Endothelial cell of umbilical vein (primary cell): ENCODE results near the gene GCA. TPM values are rescaled to one million over a fixed set of nuclear protein-coding genes. Genes with fewer than 3 reads are reported as not detected.
A peak's percentile ranks its signal among the peaks of the same experiment; 100 is the strongest.

ENCODE experiments used
- Bru-seq: library from RNA; stranded (reverse); fragments of 400-500 nt; gene quantifications from one replicate; lab custom pipeline; 2021; lab: Mats Ljungman, UMichigan
- BruChase-seq, 2 experiments: library from RNA; stranded (reverse); fragments of 400-500 nt; gene quantifications; one replicate each; lab custom pipeline; 2021; lab: Mats Ljungman, UMichigan
- BruUV-seq: library from RNA; stranded (reverse); fragments of 400-500 nt; replicated peaks from 2 replicates; lab custom pipeline; 2021; lab: Mats Ljungman, UMichigan
- CTCF ChIA-PET: fragments of 300-600, 350-600 bp; sonication (Branson Sonifier 250); formaldehyde crosslinking; loops from one replicate; lab custom pipeline; 2021; ENCODE audit warnings: antibody characterized with exemption, inconsistent platforms; lab: Charles Lee
- POLR2A ChIA-PET: fragments of 300-600, 350-600 bp; sonication (Branson Sonifier 250); formaldehyde crosslinking; loops from one replicate; lab custom pipeline; 2021; ENCODE audit warnings: antibody characterized with exemption, inconsistent platforms; lab: Charles Lee
- DNase-seq: peaks from one replicate; pipeline ENCODE4 v3.0.0-alpha.2; 2011; ENCODE audit warnings: low read depth, low spot score
- FAIRE-seq: peaks from 2 replicates; lab custom pipeline; 2011; peaks lifted over from hg19 to GRCh38; lab: Jason Lieb, UNC
- H2AFZ ChIP-seq: 2 replicates; pipeline ENCODE4 v1.6.0; 2012; ENCODE audit warnings: low read depth, low read length, control low read depth, inconsistent platforms
- H3K27ac ChIP-seq: 2 replicates; pipeline ENCODE4 v1.5.1; 2011; ENCODE audit warnings: low read depth, mild to moderate bottlenecking, control low read depth, low read length, moderate library complexity; ENCODE audit not compliant: insufficient read depth
- H3K27me3 ChIP-seq, 2 experiments: 2 replicates each; pipeline versions ENCODE4 v1.6.0 to v1.6.1; 2011; ENCODE audit warnings: low read length in 2 of 2, mixed read lengths in 1 of 2; ENCODE audit not compliant: control insufficient read depth in 2 of 2, insufficient read depth in 2 of 2
- H3K36me3 ChIP-seq, 2 experiments: 2 replicates in 1 of 2; 3 replicates in 1 of 2; pipeline ENCODE4 v1.5.1; 2011; ENCODE audit warnings: low read length in 2 of 2, mild to moderate bottlenecking in 1 of 2, moderate library complexity in 1 of 2; ENCODE audit not compliant: control insufficient read depth in 2 of 2, insufficient read depth in 2 of 2; ENCODE audit errors: extremely low read depth in 1 of 2
- H3K4me1 ChIP-seq: 3 replicates; pipeline ENCODE4 v1.5.1; 2011; ENCODE audit warnings: mild to moderate bottlenecking, low read length; ENCODE audit not compliant: control insufficient read depth, insufficient read depth; ENCODE audit errors: extremely low read depth
- H3K4me2 ChIP-seq: 2 replicates; pipeline ENCODE4 v1.6.1; 2011; ENCODE audit warnings: low read length, control low read depth, mixed read lengths; ENCODE audit not compliant: insufficient read depth
- H3K4me3 ChIP-seq, 3 experiments: fragments of 200-600 bp in 1 of 3; sonication (generic), shearing (Covaris generic) in 1 of 3; replicated peaks in 1 of 3; 2 replicates each; pipeline ENCODE4 v1.5.1; 2011 to 2016; ENCODE audit warnings: control low read depth in 3 of 3, low read length in 3 of 3, mild to moderate bottlenecking in 2 of 3, inconsistent platforms in 1 of 3, low read depth in 1 of 3, moderate library complexity in 1 of 3; ENCODE audit not compliant: insufficient read depth in 1 of 3
- H3K79me2 ChIP-seq: 2 replicates; pipeline ENCODE4 v1.6.0; 2012; ENCODE audit warnings: low read length, inconsistent platforms; ENCODE audit not compliant: control insufficient read depth, insufficient read depth
- H3K9ac ChIP-seq: replicated peaks from 2 replicates; pipeline ENCODE3; 2011; ENCODE audit warnings: low read length, control low read depth; ENCODE audit not compliant: insufficient read depth; ENCODE audit errors: extremely low read depth
- H3K9me1 ChIP-seq: replicated peaks from 3 replicates; pipeline ENCODE4 v1.6.0; 2011; ENCODE audit warnings: mild to moderate bottlenecking, low read length; ENCODE audit not compliant: control insufficient read depth, insufficient read depth; ENCODE audit errors: extremely low read depth
- H3K9me3 ChIP-seq: replicated peaks from 2 replicates; pipeline ENCODE4 v1.5.1; 2012; ENCODE audit warnings: low read length, inconsistent platforms; ENCODE audit not compliant: control insufficient read depth, insufficient read depth
- H4K20me1 ChIP-seq: replicated peaks from 2 replicates; pipeline ENCODE3; 2011; ENCODE audit warnings: mild to moderate bottlenecking, low read length; ENCODE audit not compliant: control insufficient read depth, insufficient read depth; ENCODE audit errors: extremely low read depth
- CTCF ChIP-seq, 2 donors: IDR thresholded peaks; 1 replicate in 1 of 2; 2 replicates in 1 of 2; pipeline ENCODE4 v1.5.1; 2011; ENCODE audit warnings: low read length in 2 of 2, mild to moderate bottlenecking in 2 of 2, moderate library complexity in 2 of 2, control low read depth in 1 of 2, inconsistent platforms in 1 of 2, low read depth in 1 of 2; ENCODE audit not compliant: insufficient read depth in 1 of 2; ENCODE audit errors: extremely low read depth in 1 of 2
- EZH2 ChIP-seq: IDR thresholded peaks from 2 replicates; pipeline ENCODE4 v1.6.1; 2012; ENCODE audit warnings: borderline replicate concordance, low read depth, mild to moderate bottlenecking, moderate library complexity, low read length, inconsistent platforms; ENCODE audit not compliant: severe bottlenecking
- FOS ChIP-seq: IDR thresholded peaks from 2 replicates; pipeline ENCODE4 v1.6.1; 2011; ENCODE audit warnings: mild to moderate bottlenecking, low read length, moderate library complexity, borderline replicate concordance; ENCODE audit not compliant: insufficient read depth
- GATA2 ChIP-seq: IDR thresholded peaks from 2 replicates; pipeline ENCODE4 v1.7.0; 2011; ENCODE audit warnings: low read depth, mild to moderate bottlenecking, moderate library complexity, mixed read lengths, low read length; ENCODE audit not compliant: insufficient read length, insufficient read depth
- POLR2A ChIP-seq: IDR thresholded peaks from 2 replicates; pipeline ENCODE4 v1.6.1; 2012; ENCODE audit warnings: low read depth, mild to moderate bottlenecking, control low read depth, low read length
- POLR2AphosphoS5 ChIP-seq: IDR thresholded peaks from 2 replicates; pipeline ENCODE4 v1.6.1; 2012; ENCODE audit warnings: low read depth, mild to moderate bottlenecking, control low read depth, low read length, moderate library complexity; ENCODE audit not compliant: insufficient read depth
- dilution Hi-C: fragments of 300-500 bp; cut with MboI; formaldehyde crosslinking; loops from one replicate; pipeline ENCODE4 v1.15.0; 2019; ENCODE audit warnings: low sequenced_read_pairs; ENCODE audit not compliant: extremely low pct_ligation_motif_present
- intact Hi-C: fragments of 100-400 bp; cut with micrococcal nuclease; formaldehyde crosslinking; loops from one replicate; pipeline ENCODE4 v1.10.0; 2022
- long read RNA-seq: library from polyadenylated mRNA; stranded (forward); transcript quantifications from one replicate; pipeline ENCODE4 v2.0.0, GENCODE V29; 2021
- polyA minus RNA-seq, 3 experiments: library from RNA; depleted of rRNA, polyadenylated mRNA; stranded (reverse); fragments of >200 nt; gene quantifications; 1 replicate in 1 of 3; 2 replicates in 2 of 3; pipeline ENCODE4 v1.2.3, GENCODE V29; 2011
- polyA plus RNA-seq, 4 experiments: library from polyadenylated mRNA; depleted of rRNA in 3 of 4; stranded (reverse) in 3 of 4; unstranded in 1 of 4; fragments of >200 nt; gene quantifications; 2 replicates each; pipeline versions ENCODE4 v1.2.1 to v1.2.3, GENCODE V29; 2011 to 2012; ENCODE audit warnings: missing spikeins in 1 of 4
- total RNA-seq: library from RNA; stranded (reverse); gene quantifications from 2 replicates; pipeline ENCODE4 v1.2.3, GENCODE V29; 2021

Gene GCA
- total RNA-seq (6.2 and 10.7 TPM in 2 replicates), polyA plus RNA-seq (9.7 and 11.2 TPM in 2 replicates), polyA minus RNA-seq (13.2 and 26.2 TPM in 2 replicates), Bru-seq, nascent RNA (percentile 56 among the genes with signal in this experiment), BruChase-seq, experiment 1, labeled RNA remaining after a 6-hour chase (percentile 49 among the genes with signal in this experiment), BruChase-seq, experiment 2, labeled RNA remaining after a 2-hour chase (percentile 59 among the genes with signal in this experiment)
- 8.9 and 9.0 TPM in 2 replicates for polyA plus RNA-seq (2011; cell fraction: cytosol; rRNA removed)
- 14.9 TPM in 2 replicates for polyA plus RNA-seq (2011; cell fraction: nucleus; rRNA removed)
- 4.8 and 5.3 TPM in 2 replicates for polyA plus RNA-seq (2012)
- polyA minus RNA-seq (2011; cell fraction: cytosol; rRNA and poly(A)+ RNA removed): not detected
- polyA minus RNA-seq (2011; cell fraction: nucleus; rRNA and poly(A)+ RNA removed): 5.5 and 7.0 TPM in 2 replicates
- long read RNA-seq, transcript GCA-204 (8 exons, 1,992 nt): major isoform, 23 of 26 reads
- long read RNA-seq, partial matches to known transcripts: 0 of 26 reads
- long read RNA-seq, other reads (novel, unspliced or antisense): 3 of 26 reads

- peak; percentile 92 for FAIRE-seq
- Histone ChIP-seq H3K27ac (peak within 1 kb of the TSS; percentile 27), H3K4me1 (peaks cover 4% of the 10 kb centered on the region), H3K9me1 (no peaks in the 10 kb centered on the region), H2AFZ (peak within 1 kb of the TSS; percentile 94), H4K20me1 (no peaks in the 10 kb centered on the region), H3K9me3 (no peaks in the 10 kb centered on the region), H3K36me3 (no peaks in the 10 kb centered on the region), H3K79me2 (no peaks in the 10 kb centered on the region), H3K9ac (peak within 1 kb of the TSS; percentile 68), H3K4me2 (peak within 1 kb of the TSS; percentile 91), H3K4me3 (peak within 1 kb of the TSS; percentile 49 to 94 (median 82)), H3K27me3 (peaks cover 6 to 9% of the 10 kb centered on the region in 2 experiments)
- dilution Hi-C loops: no loop called here
- TF ChIP-seq POLR2AphosphoS5 (peak; percentile 60), CTCF (IDR thresholded peaks at IDR 0.05; ENCODE audit: extremely low read depth in 1 of 2, insufficient read depth in 1 of 2, low read depth in 1 of 2, low read length in 2 of 2) (peak in 1 of 2 donors; percentile 3), GATA2 (no peak), FOS (no peak), EZH2 (no peak), POLR2A (peak; percentile 76)
- ChIA-PET POLR2A (interaction anchor here (0.6 kb wide), 1 partner anchor 12 kb away, joined by 3 read pairs; no protein-coding TSS in a partner anchor), CTCF (interaction anchor here (1.6 to 2.7 kb wide), 2 partner anchors 10 to 46 kb away, joined by 5 to 12 read pairs; no protein-coding TSS in a partner anchor)
- BruUV-seq: TSS peak; percentile 65
- intact Hi-C loops: loop anchor here (1.0 kb wide), 1 partner anchor 27 kb away; no protein-coding TSS in a partner anchor
- DNase-seq: peak; percentile 98
Observed at GRCh38 chr2:162343824-162344616, at the start of gene GCA. GCA (plus strand) TSS chr2:162344132; CDS start chr2:162344249, 117 bp downstream.
